ENCODE measurements around the gene ANTXR2.

ANTXR2 gene

GRCh38 chr4:80049813-80050534 is 23.1 kb downstream of the ANTXR2 start:
- ChIA-PET CTCF (no interaction called here), POLR2A (ENCODE audit: low non-redundant PET) (no interaction called here)
- no peak overlapping the region for H3K27ac ChIP-seq
- no peak for TF ChIP-seq CTCF (conservative IDR thresholded peaks at IDR 0.05; ENCODE audit: low read depth)
- DNase-seq (ENCODE audit: low spot score), result no peak

DNA sequence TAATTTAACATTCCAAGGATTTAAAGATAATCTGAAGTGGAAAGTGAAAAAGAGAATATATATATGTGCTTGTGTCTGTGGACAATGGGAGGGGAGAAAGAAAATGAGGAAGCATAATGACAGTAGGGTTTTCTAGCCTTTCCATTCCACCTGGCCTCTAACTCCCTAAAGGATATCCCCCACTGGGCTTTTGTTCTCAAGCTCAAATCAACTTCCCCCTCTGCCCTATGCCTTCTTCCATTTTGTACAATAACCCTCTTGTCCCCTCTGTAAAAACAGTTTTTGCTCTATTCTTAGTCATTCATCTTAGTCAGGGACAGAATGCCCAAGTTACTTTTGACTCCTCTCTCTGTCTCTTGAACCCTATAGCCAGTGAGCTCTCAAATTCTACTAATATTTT is 23.6 kb downstream of the ANTXR2 start:
- POLR2A ChIA-PET (ENCODE audit: low non-redundant PET), result no interaction called here
- CTCF ChIA-PET, result no interaction called here
- no peak overlapping the region for H3K27ac ChIP-seq
- TF ChIP-seq CTCF (conservative IDR thresholded peaks at IDR 0.05; ENCODE audit: low read depth), result no peak
- DNase-seq (ENCODE audit: low spot score), result no peak

GRCh38 chr4:80045786-80046185 is 27.2 kb downstream of the ANTXR2 start:
- CTCF ChIA-PET, result no interaction called here
- no peak overlapping the region for H3K27ac ChIP-seq
- TF ChIP-seq CTCF (conservative IDR thresholded peaks at IDR 0.05; ENCODE audit: low read depth), result no peak
- no peak for DNase-seq (ENCODE audit: low spot score)
- POLR2A ChIA-PET (ENCODE audit: low non-redundant PET), result no interaction called here

DNA sequence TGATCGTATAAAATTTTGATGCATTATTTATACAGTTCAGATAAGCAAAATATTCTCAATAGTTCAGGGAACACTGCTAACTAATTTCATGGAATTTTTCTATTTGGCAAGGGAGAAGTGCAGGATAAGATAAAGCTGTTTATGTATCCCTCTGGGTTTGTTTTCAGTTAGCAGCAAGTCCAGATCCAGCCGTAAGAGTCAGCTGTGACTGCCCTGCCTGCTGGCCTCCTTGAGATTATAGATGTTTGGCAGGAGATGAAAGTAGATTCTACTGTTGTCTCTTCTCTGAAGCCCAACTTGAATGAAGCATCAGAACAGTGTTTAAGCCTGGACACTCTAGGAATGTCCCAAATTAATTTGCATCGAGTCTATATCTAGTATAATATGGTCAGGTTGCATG is 29.5 kb downstream of the ANTXR2 start:
- DNase-seq (ENCODE audit: low spot score), result no peak
- no peak for TF ChIP-seq CTCF (conservative IDR thresholded peaks at IDR 0.05; ENCODE audit: low read depth)
- H3K27ac ChIP-seq, result no peak overlapping the region
- ChIA-PET POLR2A (ENCODE audit: low non-redundant PET) (no interaction called here), CTCF (interaction anchor here (1.2 kb wide), 1 partner anchor 82 kb away, joined by 3 read pairs; no protein-coding TSS in a partner anchor)

DNA sequence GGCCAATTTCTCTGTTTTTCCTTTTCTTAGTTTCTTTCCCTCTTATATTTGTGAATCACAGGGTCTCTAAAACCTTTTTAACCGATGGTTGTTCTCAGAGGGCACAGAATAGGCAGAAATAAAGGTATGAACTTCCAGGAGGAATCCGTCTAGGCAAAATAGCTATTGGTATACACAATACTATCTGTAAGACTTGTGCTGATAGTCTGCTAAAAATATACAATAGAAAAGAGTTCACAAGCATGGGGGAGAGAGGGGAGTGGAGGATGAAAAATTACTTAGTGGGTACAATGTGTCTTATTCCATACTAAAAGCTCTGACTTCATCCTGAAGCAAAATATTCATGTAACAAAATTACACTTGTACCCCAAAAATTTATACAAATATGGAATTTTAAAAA is 30.2 kb downstream of the ANTXR2 start:
- ChIA-PET POLR2A (ENCODE audit: low non-redundant PET) (no interaction called here), CTCF (interaction anchor here (0.6 to 1.2 kb wide), 3 partner anchors 83 to 1124 kb away, joined by 3 read pairs; no protein-coding TSS in a partner anchor)
- no peak for TF ChIP-seq CTCF (conservative IDR thresholded peaks at IDR 0.05; ENCODE audit: low read depth)
- no peak for DNase-seq (ENCODE audit: low spot score)
- no peak overlapping the region for H3K27ac ChIP-seq

DNA sequence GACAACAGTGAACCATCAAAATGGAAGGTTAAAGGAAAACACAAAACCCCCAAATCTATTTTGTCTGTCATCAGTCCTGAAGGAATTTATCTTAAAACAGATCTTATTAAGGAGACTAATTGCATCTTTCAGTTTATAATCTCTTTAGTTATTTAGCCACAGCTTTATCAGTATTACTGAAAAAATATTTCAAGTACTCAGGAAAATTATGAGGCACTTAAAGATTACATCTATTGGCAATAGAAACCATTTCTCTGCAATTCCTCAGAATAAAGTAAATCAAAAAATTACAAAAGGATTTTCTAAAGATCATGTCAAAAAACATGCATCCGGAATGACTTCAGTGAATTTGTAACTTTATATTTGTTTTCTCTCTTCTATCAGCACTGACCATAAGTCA is 35.2 kb downstream of the ANTXR2 start:
- DNase-seq (ENCODE audit: low spot score), result no peak
- H3K27ac ChIP-seq, result no peak overlapping the region
- no peak for TF ChIP-seq CTCF (conservative IDR thresholded peaks at IDR 0.05; ENCODE audit: low read depth)
- CTCF ChIA-PET, result no interaction called here
- POLR2A ChIA-PET (ENCODE audit: low non-redundant PET), result no interaction called here
